HEK293 (cell line): ENCODE measurements around the gene KIF26B.

Source experiments
- CTCF ChIP-seq: fragments of 450-650 bp; formaldehyde crosslinking; IDR thresholded peaks from 2 replicates; pipeline ENCODE4 v1.5.1; 2016; ENCODE audit warnings: missing biosample characterization, missing genetic modification characterization
- PBX3 ChIP-seq: sonication (generic); formaldehyde crosslinking; IDR thresholded peaks from 2 replicates; pipeline ENCODE4 v1.8.1; 2022; ENCODE audit warnings: mild to moderate bottlenecking, moderate library complexity, missing genetic modification reagents
- TCF7L2 ChIP-seq: IDR thresholded peaks from 2 replicates; pipeline ENCODE4 v1.6.1; 2011; ENCODE audit warnings: low read depth, mild to moderate bottlenecking, inconsistent platforms, low read length, moderate library complexity, borderline replicate concordance
- ZBTB11 ChIP-seq: fragments of 450-650 bp; formaldehyde crosslinking; conservative IDR thresholded peaks from 2 replicates; pipeline ENCODE4 v1.5.1; 2016; ENCODE audit warnings: low read depth, missing biosample characterization, missing genetic modification characterization
- ZNF114 ChIP-seq: fragments of 450-650 bp; formaldehyde crosslinking; IDR thresholded peaks from 2 replicates; pipeline ENCODE4 v1.5.0; 2017; ENCODE audit warnings: missing biosample characterization, missing genetic modification characterization
- ZNF121 ChIP-seq: fragments of 450-650 bp; formaldehyde crosslinking; IDR thresholded peaks from 2 replicates; pipeline ENCODE4 v1.5.1; 2016; ENCODE audit warnings: missing biosample characterization, missing genetic modification characterization
- ZNF138 ChIP-seq: fragments of 450-650 bp; formaldehyde crosslinking; IDR thresholded peaks from 2 replicates; pipeline ENCODE4 v1.5.1; 2016; ENCODE audit warnings: missing biosample characterization, missing genetic modification characterization, borderline replicate concordance
- ZNF18 ChIP-seq: fragments of 450-650 bp; formaldehyde crosslinking; IDR thresholded peaks from 2 replicates; pipeline ENCODE4 v1.5.1; 2016; ENCODE audit warnings: missing biosample characterization, missing genetic modification characterization
- ZNF223 ChIP-seq: fragments of 450-650 bp; formaldehyde crosslinking; IDR thresholded peaks from 2 replicates; pipeline ENCODE4 v1.5.1; 2016; ENCODE audit warnings: missing biosample characterization, missing genetic modification characterization
- ZNF639 ChIP-seq: fragments of 450-650 bp; formaldehyde crosslinking; IDR thresholded peaks from 2 replicates; pipeline ENCODE4 v1.5.1; 2016; ENCODE audit warnings: missing biosample characterization, missing genetic modification characterization
- ZNF701 ChIP-seq: fragments of 450-650 bp; formaldehyde crosslinking; IDR thresholded peaks from 2 replicates; pipeline ENCODE4 v1.5.1; 2016; ENCODE audit warnings: missing biosample characterization, missing genetic modification characterization

GRCh38 chr1:245464290-245464689 lies 309.5 kb downstream of the KIF26B start:
- TF ChIP-seq CTCF (tag by site-specific recombination) (no peak), ZNF701 (tag by site-specific recombination) (no peak), PBX3 (CRISPR knock-in tag) (no peak), ZBTB11 (tag by site-specific recombination) (no peak), ZNF639 (tag by site-specific recombination) (no peak), ZNF138 (tag by site-specific recombination) (no peak), ZNF121 (tag by site-specific recombination) (no peak), TCF7L2 (no peak), ZNF223 (tag by site-specific recombination) (no peak), ZNF18 (tag by site-specific recombination) (no peak), ZNF114 (tag by site-specific recombination) (no peak)
